NT2/D1 (cell line): ENCODE measurements around the gene C19orf33.

Source experiments
- SUZ12 ChIP-seq: IDR thresholded peaks from 2 replicates; pipeline ENCODE4 v1.6.1; 2011; ENCODE audit not compliant: insufficient read length, insufficient read depth; ENCODE audit errors: extremely low read depth
- YY1 ChIP-seq: IDR thresholded peaks from 2 replicates; pipeline ENCODE4 v1.6.1; 2011; ENCODE audit not compliant: insufficient read length, insufficient read depth
- ZNF274 ChIP-seq: IDR thresholded peaks from 2 replicates; pipeline ENCODE4 v1.6.1; 2011; ENCODE audit warnings: mild to moderate bottlenecking, low read depth, low read length

GRCh38 chr19:38287604-38288003 is 16.4 kb upstream of the C19orf33 start:
- TF ChIP-seq ZNF274 (no peak), SUZ12 (no peak), YY1 (no peak)
